Fibroblast of lung (primary cell): ENCODE measurements around the gene TM9SF2.

ENCODE experiments used
- CTCF ChIP-seq, 2 donors: IDR thresholded peaks in 1 of 2; conservative IDR thresholded peaks in 1 of 2; 1 replicate in 1 of 2; 2 replicates in 1 of 2; pipeline ENCODE4 v1.5.1; 2011 to 2012; ENCODE audit warnings: low read length in 2 of 2, control low read depth in 1 of 2, inconsistent platforms in 1 of 2, low read depth in 1 of 2, mild to moderate bottlenecking in 1 of 2
- EZH2 ChIP-seq: IDR thresholded peaks from 2 replicates; pipeline ENCODE4 v1.5.1; 2012; ENCODE audit warnings: low read length, control low read depth, mild to moderate bottlenecking; ENCODE audit errors: missing control alignments

GRCh38 chr13:99507054-99507453 lies 5.8 kb downstream of the TM9SF2 start:
- TF ChIP-seq CTCF (conservative IDR thresholded peaks at IDR 0.05 in 1 of 2, IDR thresholded peaks at IDR 0.05 in 1 of 2; ENCODE audit: low read depth in 1 of 2, low read length in 2 of 2) (no peak), EZH2 (no peak)
